GM19372 (cell line): ENCODE data around the gene ENAH.

ENCODE experiments used
- ATAC-seq: cut with Tn5 transposase; IDR thresholded peaks from one replicate; pipeline ENCODE4 v1.9.1; 2021; ENCODE audit warnings: mild to moderate bottlenecking, low read depth, moderate library complexity; ENCODE audit not compliant: unreplicated experiment

ENAH gene

DNA sequence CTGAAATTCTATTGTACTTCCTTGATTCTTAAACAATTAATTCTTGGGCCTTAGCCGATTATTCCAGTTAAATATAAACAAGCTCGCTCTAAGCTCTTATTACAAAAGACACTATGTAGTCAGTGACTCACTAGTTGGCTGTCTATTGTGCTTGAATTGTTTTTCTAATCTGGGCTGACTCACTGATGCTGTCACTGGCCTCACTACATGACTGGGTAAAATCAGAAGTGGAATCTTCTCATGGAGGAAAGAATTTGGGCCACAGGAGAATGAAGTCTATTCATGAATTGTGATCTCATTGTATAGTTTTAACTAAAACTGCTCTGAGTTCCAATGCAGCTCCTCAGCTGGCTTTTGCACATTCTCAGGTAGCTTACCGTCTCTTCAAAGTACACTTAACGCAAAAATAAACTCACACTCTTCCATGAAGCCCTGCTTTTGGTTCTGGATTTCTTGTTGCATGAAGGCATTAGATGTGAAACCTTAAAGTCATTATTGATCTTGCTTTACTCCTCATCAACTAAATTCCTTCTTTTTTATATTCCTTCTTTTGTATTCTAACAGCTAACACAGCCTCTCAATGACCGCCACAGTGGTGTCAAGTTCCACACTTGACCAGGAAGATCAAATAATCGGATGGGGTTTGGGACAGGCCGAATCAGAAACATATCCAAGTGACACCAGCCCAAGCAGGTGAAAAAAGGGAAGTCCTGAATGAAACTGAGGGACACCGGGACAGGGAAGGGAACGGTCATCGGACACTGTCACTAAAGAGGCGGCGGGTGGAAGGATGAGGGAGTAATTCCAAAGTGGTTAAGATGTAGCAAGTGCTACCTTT lies 144.2 kb downstream of the ENAH start:
- ATAC-seq: no peak

DNA sequence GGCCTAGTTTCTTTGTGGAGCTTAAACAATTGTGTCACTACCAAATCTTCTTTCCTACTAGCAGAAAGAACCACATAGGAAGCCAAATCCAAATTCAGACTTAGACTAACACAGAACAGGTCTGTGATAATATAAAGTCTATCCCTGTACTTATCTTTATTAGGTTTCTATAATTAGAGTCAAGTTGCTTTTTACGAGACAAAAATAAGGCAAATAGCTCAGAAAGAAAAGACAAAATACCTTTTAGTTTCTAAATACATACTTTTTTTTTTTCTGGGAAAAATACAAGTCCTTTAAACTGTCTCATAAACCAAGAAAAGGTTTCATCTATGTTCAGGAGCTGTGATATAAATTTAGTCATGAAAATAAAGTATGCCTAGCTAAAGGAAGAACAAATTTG lies 146.2 kb downstream of the ENAH start:
- no peak for ATAC-seq

DNA sequence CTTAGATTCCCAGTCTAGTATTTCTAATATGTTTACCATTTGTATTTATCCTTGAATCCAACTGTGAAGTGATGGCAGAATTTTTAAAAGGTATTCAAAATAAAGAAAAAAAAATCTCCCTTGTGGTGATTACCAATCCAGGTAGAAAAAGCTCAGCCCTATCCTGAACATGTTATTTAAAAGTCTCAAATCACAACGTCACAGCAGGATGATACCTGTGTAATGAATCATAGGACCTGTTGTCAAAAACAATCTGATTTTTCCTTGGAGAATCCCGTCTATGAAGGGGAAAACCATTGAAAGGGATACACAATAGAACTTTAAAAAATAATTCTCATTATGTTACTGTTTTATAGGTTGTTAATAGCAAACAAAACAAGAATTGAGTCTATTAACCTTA lies 148.1 kb downstream of the ENAH start:
- ATAC-seq: no peak

DNA sequence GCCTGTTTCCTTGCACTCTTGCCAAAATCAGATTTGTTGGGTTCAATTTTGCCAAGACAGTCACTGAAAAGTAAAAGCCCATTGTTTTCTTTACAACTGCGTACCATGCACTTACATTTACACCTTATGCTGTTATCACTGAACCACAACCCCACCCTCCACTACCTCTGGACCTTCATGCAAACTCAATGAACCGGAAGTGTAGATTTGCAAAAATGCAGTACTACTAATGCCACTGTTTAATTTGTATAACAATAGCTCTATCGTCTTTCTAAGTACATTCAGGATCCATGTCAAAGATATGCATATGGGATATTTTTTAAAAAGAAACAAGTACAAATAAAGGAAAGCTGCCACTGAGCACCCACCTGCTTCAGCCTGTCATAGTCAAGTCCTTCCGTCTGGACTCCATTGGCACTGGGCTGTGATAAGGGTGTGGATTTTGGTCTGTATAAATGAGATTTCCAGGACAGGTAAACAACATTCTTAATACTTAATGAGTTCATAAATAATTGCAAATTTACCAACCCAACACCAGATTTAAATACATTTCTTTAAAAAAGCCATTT lies 152.2 kb downstream of the ENAH start:
- no peak for ATAC-seq

DNA sequence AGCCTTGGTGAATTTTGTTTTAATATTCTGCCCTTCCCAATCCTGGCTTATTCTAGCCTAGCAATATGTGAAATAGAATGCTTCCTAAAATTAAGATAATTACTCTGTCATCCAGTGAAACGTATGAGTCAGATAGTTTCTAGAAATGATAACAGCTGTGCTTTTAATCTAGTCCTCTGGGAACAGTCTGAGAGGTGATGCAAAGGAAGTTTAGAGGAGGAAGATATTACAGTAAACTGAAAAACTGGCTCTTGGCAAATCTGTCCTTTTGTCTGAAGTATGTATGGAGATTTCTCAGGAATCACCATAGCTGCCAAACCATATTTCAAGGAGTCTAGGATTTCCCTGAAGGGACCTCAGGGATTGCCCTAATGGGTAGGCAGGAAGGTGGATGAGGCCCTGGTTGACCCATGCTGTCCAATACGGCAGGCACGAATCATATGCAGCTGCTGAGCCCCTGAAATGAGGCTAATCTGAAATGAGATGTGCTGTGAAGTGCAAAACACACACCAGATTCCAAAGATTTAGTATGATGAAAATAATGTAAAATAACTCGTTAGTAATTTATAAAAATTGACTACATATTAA lies 154.3 kb downstream of the ENAH start:
- no peak for ATAC-seq

DNA sequence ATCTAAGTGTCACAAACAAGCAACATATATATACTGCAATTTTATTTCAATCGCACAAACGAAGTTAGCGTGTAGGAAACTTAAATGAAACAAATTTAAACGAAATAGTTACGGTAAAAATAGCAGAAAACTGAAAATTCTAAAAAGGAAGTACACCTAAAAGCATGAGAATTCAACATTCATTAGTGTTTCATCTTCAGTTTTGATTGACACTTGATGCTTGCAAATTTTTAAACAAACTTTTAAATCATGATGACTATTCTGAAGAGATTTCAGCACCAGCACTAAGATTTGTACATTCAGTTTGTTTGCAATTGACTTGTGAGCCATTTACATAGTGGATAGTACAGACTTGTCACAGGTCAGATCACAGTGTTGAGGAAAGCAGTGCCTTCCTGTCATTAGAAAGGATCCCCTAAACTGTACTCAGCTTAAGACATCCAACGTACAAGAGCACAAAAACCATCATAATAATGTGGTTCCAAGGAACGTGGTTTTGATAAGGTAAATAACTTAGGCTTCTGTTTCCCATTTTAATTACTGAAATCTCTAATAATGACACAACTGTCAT lies 158.0 kb downstream of the ENAH start:
- no peak for ATAC-seq

DNA sequence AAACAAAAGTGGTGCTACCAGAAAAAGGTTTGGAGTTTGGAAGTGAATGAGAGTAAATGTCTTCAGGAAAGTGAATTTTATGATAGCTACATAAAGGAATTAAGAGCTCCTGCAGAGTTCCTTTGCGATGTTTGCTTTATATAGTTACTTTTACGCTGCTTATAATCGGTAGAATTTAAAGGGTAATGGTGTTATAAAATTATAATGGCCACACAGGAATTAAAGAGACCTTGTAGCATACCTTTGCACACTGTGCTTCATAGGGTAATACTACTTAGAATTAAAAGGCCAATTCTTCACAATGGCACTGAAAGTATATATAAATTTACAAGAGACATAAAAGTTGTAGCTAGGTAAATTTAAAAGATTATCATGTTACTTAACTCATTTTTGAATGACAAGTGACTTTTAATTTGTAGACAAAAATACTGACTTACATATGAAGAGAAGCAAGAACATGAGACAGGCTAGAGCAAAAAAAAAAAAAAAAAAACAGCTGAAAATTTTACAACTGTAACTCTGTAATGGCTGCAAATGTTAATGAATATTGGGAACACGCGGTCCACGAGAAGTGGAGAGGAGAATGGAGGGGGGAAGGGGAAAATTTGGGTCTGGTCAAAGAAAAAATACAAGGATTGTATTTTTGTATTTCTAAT lies 159.2 kb downstream of the ENAH start:
- ATAC-seq: no peak

DNA sequence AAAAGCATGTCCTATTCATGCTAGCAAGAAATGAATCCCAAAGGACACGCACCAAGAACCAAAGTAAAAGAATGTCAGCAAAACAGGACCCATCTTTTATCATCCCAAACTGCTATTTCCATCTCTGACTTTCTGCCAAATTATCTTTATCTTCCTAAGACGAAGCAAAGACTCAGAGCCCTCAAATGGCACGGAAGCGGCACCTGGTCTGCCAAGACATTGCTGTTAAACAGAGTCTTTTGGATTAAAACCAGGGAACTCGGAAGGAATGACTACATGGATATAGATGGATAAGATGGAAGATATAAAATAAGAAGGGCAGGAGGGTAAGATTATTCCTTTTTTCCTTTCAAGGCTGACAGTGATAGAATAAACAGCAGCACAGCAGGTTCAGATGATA lies 164.2 kb downstream of the ENAH start:
- ATAC-seq: no peak

DNA sequence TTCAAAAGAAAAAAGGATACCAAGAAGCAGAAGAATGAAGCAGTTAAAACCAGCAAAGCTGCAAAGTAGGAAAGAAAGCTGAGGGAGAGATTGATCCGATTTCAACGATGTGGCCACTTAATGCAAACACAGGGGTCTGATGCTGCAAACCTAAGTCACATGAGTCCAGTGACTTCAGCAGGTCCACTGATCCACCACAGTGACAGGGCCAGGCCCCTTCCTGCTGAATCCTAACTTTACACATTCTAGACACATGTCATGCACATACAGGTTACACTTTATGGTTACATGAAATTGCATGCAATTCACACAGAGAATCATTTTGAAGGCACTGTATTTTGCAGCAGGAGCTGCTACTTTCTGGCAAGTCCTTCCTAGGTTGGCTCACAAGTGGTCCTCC lies 166.1 kb downstream of the ENAH start:
- no peak for ATAC-seq

DNA sequence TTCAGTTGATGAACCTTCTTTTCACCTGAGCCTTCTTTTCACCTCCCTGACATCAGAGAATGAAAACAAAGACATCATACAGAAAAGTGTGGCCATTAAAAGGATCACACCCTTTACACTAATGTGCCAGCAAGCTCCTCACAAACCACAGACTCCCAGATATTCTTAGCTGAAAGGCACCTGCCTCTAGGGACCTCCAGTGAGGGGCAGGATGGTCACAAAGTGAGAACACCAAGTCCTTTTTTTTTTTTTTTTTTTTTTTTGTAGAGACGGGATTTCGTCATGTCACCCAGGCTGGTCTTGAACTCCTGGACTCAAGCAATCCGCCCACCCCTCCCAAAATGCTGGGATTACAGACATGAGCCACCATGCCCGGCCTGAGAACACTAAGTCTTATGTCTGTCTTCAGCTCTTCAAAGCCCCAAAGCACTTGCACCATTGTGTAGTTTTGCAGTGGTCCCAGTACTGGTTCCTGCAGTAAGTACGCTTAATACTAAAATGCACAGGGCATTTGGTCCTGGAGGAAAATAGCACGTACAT lies 166.9 kb downstream of the ENAH start:
- ATAC-seq: no peak

DNA sequence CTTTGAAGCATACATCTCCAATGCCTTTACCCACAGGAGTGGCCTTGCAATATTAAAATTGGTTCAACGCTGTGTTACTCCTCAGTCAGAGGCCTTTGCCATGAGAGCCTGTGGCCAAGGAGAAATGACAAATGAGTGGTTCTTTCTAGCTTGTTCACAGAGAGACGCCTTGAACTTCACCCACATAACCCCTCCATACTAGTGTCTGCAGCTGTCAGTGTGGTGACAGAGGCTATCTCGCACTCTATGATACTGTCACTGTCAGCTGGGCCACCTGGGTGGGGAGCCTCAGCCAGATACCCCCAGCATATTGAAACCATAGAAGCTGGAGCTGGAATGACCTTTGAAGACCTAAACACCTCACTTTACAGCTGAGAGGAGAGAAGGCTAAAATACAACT lies 167.7 kb downstream of the ENAH start:
- ATAC-seq: no peak

DNA sequence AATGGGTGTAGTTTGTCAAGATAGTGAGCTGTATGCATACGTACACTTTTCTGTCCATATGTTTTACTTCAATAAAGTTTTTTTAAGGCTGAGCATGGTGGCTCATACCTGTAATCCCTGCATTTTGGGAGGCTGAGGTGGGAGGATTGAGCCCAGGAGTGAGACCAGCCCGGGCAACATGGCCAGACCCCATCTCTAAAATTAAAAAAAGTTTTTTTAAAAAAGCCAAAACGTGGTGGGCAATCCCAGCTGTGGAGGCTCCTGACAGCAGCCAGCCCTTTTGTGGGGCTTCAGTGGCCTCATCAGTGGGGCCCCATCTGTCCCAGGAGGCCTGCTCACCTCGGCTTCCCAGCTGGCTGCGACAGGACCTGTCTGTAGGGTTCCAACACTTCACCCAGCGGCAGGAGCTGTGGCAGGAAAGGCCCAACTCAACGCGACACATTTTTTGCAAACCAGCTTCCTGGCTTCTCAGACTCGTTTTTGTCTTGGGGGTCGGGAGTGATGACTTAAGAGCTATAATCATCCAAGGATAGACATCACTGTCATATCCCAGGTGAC lies 168.2 kb downstream of the ENAH start:
- no peak for ATAC-seq

DNA sequence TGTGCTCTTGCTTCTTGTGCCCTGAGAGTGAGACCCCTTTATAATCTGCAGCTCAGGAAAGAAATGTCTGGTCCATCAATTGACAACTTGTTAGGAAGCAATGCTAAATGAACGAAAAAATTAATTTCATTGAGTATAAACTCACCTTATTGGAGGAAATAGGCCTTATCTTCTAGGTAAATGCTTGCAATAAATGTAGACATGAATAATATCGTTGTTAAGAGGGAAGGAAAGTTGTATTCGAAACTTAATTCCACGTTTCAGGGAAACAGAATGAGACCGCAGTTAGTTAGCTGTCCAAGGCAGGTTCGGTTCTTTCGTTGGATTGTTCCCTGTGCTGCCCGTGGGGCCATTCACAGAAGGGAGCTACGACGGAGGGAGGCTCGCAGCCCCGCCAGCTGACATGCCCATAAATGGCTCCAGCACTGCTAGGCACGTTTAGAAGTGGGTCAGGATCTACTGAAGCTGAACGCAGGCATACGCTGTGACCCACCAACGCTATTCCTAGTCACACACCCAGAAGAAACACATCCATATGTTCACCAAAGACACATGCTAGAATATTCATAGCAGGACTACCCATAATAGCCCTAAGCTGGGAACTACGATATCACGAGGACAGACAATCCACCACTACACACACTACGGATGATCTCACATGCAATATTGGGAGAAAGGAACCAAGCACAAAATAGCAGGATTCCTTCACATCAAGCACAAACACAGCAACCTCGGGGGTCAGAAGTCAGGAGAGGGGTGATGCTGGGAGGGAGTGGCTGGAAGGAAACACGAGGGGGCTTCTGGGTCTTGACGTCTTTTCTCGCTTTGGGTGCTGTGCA lies 168.9 kb downstream of the ENAH start:
- no peak for ATAC-seq

DNA sequence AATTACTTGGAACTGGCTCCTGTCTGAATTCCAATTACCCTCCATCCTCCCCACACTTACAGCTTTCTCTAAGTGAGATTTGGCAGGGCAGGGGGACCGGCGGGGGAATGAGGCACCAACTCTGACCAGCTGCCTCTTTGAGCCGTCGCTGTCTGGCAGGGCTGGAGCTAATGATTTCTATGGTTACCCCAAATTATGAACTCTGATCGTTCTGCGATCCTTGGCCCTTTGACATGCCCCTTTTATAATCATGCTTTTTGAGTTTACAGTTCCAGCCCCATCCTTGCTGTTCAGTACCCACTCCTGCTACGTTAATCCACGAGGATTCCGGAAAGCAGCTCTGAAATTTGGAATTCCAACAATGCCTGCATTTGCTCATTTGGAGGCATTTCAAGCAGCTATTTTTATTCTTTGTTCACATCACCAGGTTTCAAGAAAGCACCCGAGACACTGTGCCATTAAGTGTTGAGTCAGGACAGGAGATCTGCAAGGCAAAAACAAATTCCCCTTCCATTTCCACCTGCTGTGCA lies 170.4 kb downstream of the ENAH start:
- ATAC-seq: no peak

DNA sequence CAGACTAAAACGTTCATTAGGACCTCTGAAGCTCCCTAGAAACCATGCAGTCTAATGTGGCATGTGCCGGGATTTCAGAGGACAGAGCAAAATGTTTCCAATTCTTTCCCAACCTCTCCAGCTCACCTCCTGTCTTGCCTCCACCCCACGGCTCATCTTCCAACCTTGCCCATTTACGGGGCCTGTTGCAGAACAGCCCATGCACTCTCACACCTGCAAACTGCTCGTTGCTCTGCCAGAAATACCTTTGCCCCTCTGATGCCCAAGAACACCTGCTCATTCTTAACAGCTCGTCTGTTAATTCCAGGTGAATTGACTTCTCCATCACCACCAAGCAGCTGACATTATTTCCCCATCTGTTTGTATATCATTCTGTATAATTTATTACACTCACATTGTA lies 171.2 kb downstream of the ENAH start:
- ATAC-seq: no peak

DNA sequence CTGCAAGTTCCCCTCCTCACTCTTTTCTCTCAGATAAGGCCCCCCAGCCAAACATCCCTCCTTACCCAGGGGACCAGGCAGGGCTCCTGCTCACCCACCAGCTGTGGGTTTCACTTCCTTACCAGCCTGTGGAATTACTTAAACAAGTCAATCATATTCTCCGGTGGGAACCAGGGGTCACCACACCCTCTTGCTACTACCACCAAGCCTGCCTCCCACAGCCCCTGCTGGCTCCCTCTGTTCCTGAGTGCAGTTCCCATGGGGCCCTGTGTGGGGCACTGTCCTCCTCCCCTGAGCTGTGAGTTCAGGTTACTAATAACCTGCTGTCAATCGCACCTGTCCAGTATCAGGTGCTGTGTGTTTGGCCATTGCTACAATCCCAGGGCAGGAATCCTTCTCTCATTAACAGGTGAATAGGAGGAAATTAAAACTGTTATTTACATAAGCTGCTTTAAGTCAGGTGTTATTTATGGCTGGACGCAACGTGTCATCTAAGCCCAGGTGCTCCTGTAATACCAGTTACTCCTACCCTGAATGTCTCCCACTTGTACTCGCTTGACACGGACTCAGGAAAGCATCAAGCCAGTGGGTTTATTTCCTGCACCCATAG lies 172.0 kb downstream of the ENAH start:
- peak; percentile 82 for ATAC-seq

DNA sequence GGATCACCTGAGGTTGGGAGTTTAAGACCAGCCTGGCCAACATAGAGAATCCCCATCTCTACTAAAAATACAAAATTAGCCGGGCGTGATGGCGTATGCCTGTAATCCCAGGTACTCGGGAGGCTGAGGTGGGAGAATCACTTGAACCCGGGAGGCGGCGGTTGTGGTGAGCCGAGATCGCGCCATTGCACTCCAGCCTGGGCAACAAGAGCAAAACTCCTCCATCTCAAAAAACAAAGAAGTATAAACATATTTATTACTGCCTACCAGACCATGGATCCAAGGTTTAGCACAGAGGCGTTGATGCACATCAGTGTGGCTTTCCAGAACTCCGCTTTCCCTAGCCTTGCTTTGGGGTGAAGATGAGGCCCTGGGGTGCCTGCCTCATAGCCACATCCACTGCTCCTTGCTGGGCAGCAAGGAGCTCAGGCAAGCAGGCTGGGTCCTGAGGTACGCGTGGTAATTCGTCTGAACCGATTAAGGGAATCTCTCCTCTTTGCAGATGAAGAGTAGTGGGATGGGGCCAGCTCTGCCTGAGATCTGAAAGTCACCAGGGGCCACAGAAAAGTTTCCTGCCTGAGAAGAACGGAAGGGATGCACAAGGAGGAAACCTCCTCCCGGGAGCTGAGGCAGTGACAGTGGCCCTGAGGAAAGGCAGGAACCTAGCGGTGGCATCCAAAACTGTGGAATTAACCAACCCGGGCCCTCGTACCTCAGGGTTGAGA lies 172.8 kb downstream of the ENAH start:
- ATAC-seq: no peak

DNA sequence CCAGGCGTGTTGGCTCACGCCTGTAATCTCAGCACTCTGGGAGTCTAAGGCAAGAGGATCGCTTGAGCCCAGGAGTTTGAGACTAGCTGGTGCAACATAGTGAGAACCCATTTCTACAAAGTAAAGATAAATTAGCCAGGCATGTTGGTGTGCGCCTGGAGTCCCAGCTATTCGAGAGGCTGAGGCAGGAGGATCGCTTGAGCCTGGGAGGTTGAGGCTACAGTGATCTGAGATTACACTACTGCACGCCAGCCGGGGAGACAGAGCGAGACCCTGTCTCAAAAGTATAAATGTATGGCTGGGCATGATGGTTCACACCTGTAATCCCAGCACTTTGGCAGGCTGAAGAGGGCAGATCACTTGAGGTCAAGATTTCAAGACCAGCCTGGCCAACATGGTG lies 173.6 kb downstream of the ENAH start:
- ATAC-seq: no peak
